Measurements from ENCODE around the gene TSPOAP1. TPM values are rescaled to one million over a fixed set of nuclear protein-coding genes. Genes with fewer than 3 reads are reported as not detected.

The TSPOAP1 gene
- total and polyA plus RNA-seq, 4 donors: 4.3 to 46.7 (median 15.0) TPM

- no peaks in the 10 kb centered on the region for H3K4me1 ChIP-seq (ENCODE audit: control insufficient read depth in 1 of 2, insufficient read depth in 2 of 2, low read length in 2 of 2)
- 22 to 27% methylated on average over 2 of the region's 2 CpGs for WGBS, 2 donors
- no peak overlapping the region for H3K4me3 ChIP-seq (ENCODE audit: low read length in 2 of 2)
- no peak for DNase-seq
- ATAC-seq (ENCODE audit: low FRiP score): no peak
- H3K27me3 ChIP-seq (ENCODE audit: control insufficient read depth in 1 of 2, insufficient read depth in 2 of 2, low read length in 1 of 2): no peaks in the 10 kb centered on the region
- intact Hi-C loops (cut with DNase I): no loop called here
- H3K27ac ChIP-seq (ENCODE audit: low read depth in 1 of 2, low read length in 2 of 2): no peak overlapping the region
- no peaks in the 10 kb centered on the region for H3K36me3 ChIP-seq (ENCODE audit: control insufficient read depth in 1 of 2, insufficient read depth in 2 of 2, low read length in 1 of 2)
- no peaks in the 10 kb centered on the region for H3K9me3 ChIP-seq (ENCODE audit: control insufficient read depth, low read length)
Measured at GRCh38 chr17:58289869-58290268, 38.7 kb downstream of the TSPOAP1 start.

- Histone ChIP-seq H3K36me3 (ENCODE audit: control insufficient read depth in 1 of 2, insufficient read depth in 2 of 2, low read length in 1 of 2) (no peaks in the 10 kb centered on the region), H3K27me3 (ENCODE audit: control insufficient read depth in 1 of 2, insufficient read depth in 2 of 2, low read length in 1 of 2) (no peaks in the 10 kb centered on the region), H3K4me3 (ENCODE audit: low read length in 2 of 2) (no peak overlapping the region), H3K27ac (ENCODE audit: low read depth in 1 of 2, low read length in 2 of 2) (no peak overlapping the region), H3K4me1 (ENCODE audit: control insufficient read depth in 1 of 2, insufficient read depth in 2 of 2, low read length in 2 of 2) (no peaks in the 10 kb centered on the region), H3K9me3 (ENCODE audit: control insufficient read depth, low read length) (no peaks in the 10 kb centered on the region)
- intact Hi-C loops (cut with DNase I): no loop called here
- no peak for ATAC-seq (ENCODE audit: low FRiP score)
- WGBS, 2 donors: 63 to 66% methylated on average over 3 of the region's 3 CpGs
- DNase-seq: no peak
Measured at GRCh38 chr17:58285422-58285810, 43.2 kb downstream of the TSPOAP1 start.

GRCh38 chr17:58284613-58285421, 43.8 kb downstream of the TSPOAP1 start:
- no peaks in the 10 kb centered on the region for H3K36me3 ChIP-seq (ENCODE audit: control insufficient read depth in 1 of 2, insufficient read depth in 2 of 2, low read length in 1 of 2)
- no peak overlapping the region for H3K4me3 ChIP-seq (ENCODE audit: low read length in 2 of 2)
- DNase-seq: no peak
- H3K4me1 ChIP-seq (ENCODE audit: control insufficient read depth in 1 of 2, insufficient read depth in 2 of 2, low read length in 2 of 2): no peaks in the 10 kb centered on the region
- H3K9me3 ChIP-seq (ENCODE audit: control insufficient read depth, low read length): no peaks in the 10 kb centered on the region
- WGBS, 2 donors: 49 to 52% methylated on average over 6 of the region's 6 CpGs
- H3K27ac ChIP-seq (ENCODE audit: low read depth in 1 of 2, low read length in 2 of 2): no peak overlapping the region
- intact Hi-C loops (cut with DNase I): no loop called here
- no peaks in the 10 kb centered on the region for H3K27me3 ChIP-seq (ENCODE audit: control insufficient read depth in 1 of 2, insufficient read depth in 2 of 2, low read length in 1 of 2)
- no peak for ATAC-seq (ENCODE audit: low FRiP score)

GRCh38 chr17:58283674-58284612, 44.7 kb downstream of the TSPOAP1 start:
- no peak overlapping the region for H3K4me3 ChIP-seq (ENCODE audit: low read length in 2 of 2)
- H3K27ac ChIP-seq (ENCODE audit: low read depth in 1 of 2, low read length in 2 of 2): no peak overlapping the region
- DNase-seq (no peak), ATAC-seq (ENCODE audit: low FRiP score) (no peak)
- intact Hi-C loops (cut with DNase I): no loop called here
- H3K27me3 ChIP-seq (ENCODE audit: control insufficient read depth in 1 of 2, insufficient read depth in 2 of 2, low read length in 1 of 2): no peaks in the 10 kb centered on the region
- no peaks in the 10 kb centered on the region for H3K4me1 ChIP-seq (ENCODE audit: control insufficient read depth in 1 of 2, insufficient read depth in 2 of 2, low read length in 2 of 2)
- no peaks in the 10 kb centered on the region for H3K36me3 ChIP-seq (ENCODE audit: control insufficient read depth in 1 of 2, insufficient read depth in 2 of 2, low read length in 1 of 2)
- H3K9me3 ChIP-seq (ENCODE audit: control insufficient read depth, low read length): no peaks in the 10 kb centered on the region
- 73 to 77% methylated on average over 12 of the region's 12 CpGs for WGBS, 2 donors

GRCh38 chr17:58282442-58282841, 46.2 kb downstream of the TSPOAP1 start:
- no peaks in the 10 kb centered on the region for H3K27me3 ChIP-seq (ENCODE audit: control insufficient read depth in 1 of 2, insufficient read depth in 2 of 2, low read length in 1 of 2)
- no peak overlapping the region for H3K4me3 ChIP-seq (ENCODE audit: low read length in 2 of 2)
- no peaks in the 10 kb centered on the region for H3K9me3 ChIP-seq (ENCODE audit: control insufficient read depth, low read length)
- no peaks in the 10 kb centered on the region for H3K4me1 ChIP-seq (ENCODE audit: control insufficient read depth in 1 of 2, insufficient read depth in 2 of 2, low read length in 2 of 2)
- H3K27ac ChIP-seq (ENCODE audit: low read depth in 1 of 2, low read length in 2 of 2): no peak overlapping the region
- WGBS, 2 donors: 82 to 83% methylated on average over 6 of the region's 6 CpGs
- no peaks in the 10 kb centered on the region for H3K36me3 ChIP-seq (ENCODE audit: control insufficient read depth in 1 of 2, insufficient read depth in 2 of 2, low read length in 1 of 2)
- intact Hi-C loops (cut with DNase I): no loop called here
- DNase-seq (no peak), ATAC-seq (ENCODE audit: low FRiP score) (no peak)

- Histone ChIP-seq H3K36me3 (ENCODE audit: control insufficient read depth in 1 of 2, insufficient read depth in 2 of 2, low read length in 1 of 2) (no peaks in the 10 kb centered on the region), H3K4me3 (ENCODE audit: low read length in 2 of 2) (no peak overlapping the region), H3K4me1 (ENCODE audit: control insufficient read depth in 1 of 2, insufficient read depth in 2 of 2, low read length in 2 of 2) (no peaks in the 10 kb centered on the region), H3K9me3 (ENCODE audit: control insufficient read depth, low read length) (no peaks in the 10 kb centered on the region), H3K27ac (ENCODE audit: low read depth in 1 of 2, low read length in 2 of 2) (no peak overlapping the region), H3K27me3 (ENCODE audit: control insufficient read depth in 1 of 2, insufficient read depth in 2 of 2, low read length in 1 of 2) (no peaks in the 10 kb centered on the region)
- ATAC-seq (ENCODE audit: low FRiP score) (no peak), DNase-seq (no peak)
- intact Hi-C loops (cut with DNase I): no loop called here
- WGBS, 2 donors: 35 to 71% methylated on average over 1 to 2 of the region's 2 CpGs
Measured at GRCh38 chr17:58281511-58282011, 47.0 kb downstream of the TSPOAP1 start.

GRCh38 chr17:58280480-58281217, 47.9 kb downstream of the TSPOAP1 start, which contains the start of gene MPO:
Gene MPO (minus strand): TSS chr17:58280935. CDS start chr17:58280758, 177 bp downstream.
- Histone ChIP-seq H3K27ac (ENCODE audit: low read depth in 1 of 2, low read length in 2 of 2) (no peak within 1 kb of the TSS), H3K36me3 (ENCODE audit: control insufficient read depth in 1 of 2, insufficient read depth in 2 of 2, low read length in 1 of 2) (no peaks in the 10 kb centered on the region), H3K4me1 (ENCODE audit: control insufficient read depth in 1 of 2, insufficient read depth in 2 of 2, low read length in 2 of 2) (no peaks in the 10 kb centered on the region), H3K9me3 (ENCODE audit: control insufficient read depth, low read length) (no peaks in the 10 kb centered on the region), H3K4me3 (ENCODE audit: low read length in 2 of 2) (no peak within 1 kb of the TSS), H3K27me3 (ENCODE audit: control insufficient read depth in 1 of 2, insufficient read depth in 2 of 2, low read length in 1 of 2) (no peaks in the 10 kb centered on the region)
- DNase-seq (no peak), ATAC-seq (ENCODE audit: low FRiP score) (no peak)
- intact Hi-C loops (cut with DNase I): no loop called here
- WGBS, 2 donors: 91 to 96% methylated on average over 4 to 5 of the region's 5 CpGs

GRCh38 chr17:58279736-58280479, 48.7 kb downstream of the TSPOAP1 start:
- intact Hi-C loops (cut with DNase I): no loop called here
- peak; percentile 3 for ATAC-seq (ENCODE audit: low FRiP score)

More at GRCh38 chr17:58279736-58280479, 48.7 kb downstream of the TSPOAP1 start:
- DNase-seq: no peak
- Histone ChIP-seq H3K4me3 (ENCODE audit: low read length in 2 of 2) (no peak overlapping the region), H3K27ac (ENCODE audit: low read depth in 1 of 2, low read length in 2 of 2) (no peak overlapping the region), H3K4me1 (ENCODE audit: control insufficient read depth in 1 of 2, insufficient read depth in 2 of 2, low read length in 2 of 2) (no peaks in the 10 kb centered on the region), H3K9me3 (ENCODE audit: control insufficient read depth, low read length) (no peaks in the 10 kb centered on the region), H3K36me3 (ENCODE audit: control insufficient read depth in 1 of 2, insufficient read depth in 2 of 2, low read length in 1 of 2) (no peaks in the 10 kb centered on the region), H3K27me3 (ENCODE audit: control insufficient read depth in 1 of 2, insufficient read depth in 2 of 2, low read length in 1 of 2) (no peaks in the 10 kb centered on the region)
- WGBS, 2 donors: 90 to 92% methylated on average over 16 of the region's 16 CpGs
